Endothelial cell of umbilical vein (primary cell): ENCODE results near the gene EIF1AX.

Experiments used
- EZH2 ChIP-seq: IDR thresholded peaks from 2 replicates; pipeline ENCODE4 v1.6.1; 2012; ENCODE audit warnings: borderline replicate concordance, low read depth, mild to moderate bottlenecking, moderate library complexity, low read length, inconsistent platforms; ENCODE audit not compliant: severe bottlenecking
- MAX ChIP-seq: IDR thresholded peaks from 2 replicates; pipeline ENCODE4 v1.6.1; 2011; ENCODE audit not compliant: insufficient read depth, insufficient read length
- POLR2AphosphoS5 ChIP-seq: IDR thresholded peaks from 2 replicates; pipeline ENCODE4 v1.6.1; 2012; ENCODE audit warnings: low read depth, mild to moderate bottlenecking, control low read depth, low read length, moderate library complexity; ENCODE audit not compliant: insufficient read depth
- TF ChIP-seq, protein P1 (sequence below), 2 donors: IDR thresholded peaks; 1 replicate in 1 of 2; 2 replicates in 1 of 2; pipeline ENCODE4 v1.5.1; 2011; ENCODE audit warnings: low read length in 2 of 2, mild to moderate bottlenecking in 2 of 2, moderate library complexity in 2 of 2, control low read depth in 1 of 2, inconsistent platforms in 1 of 2, low read depth in 1 of 2; ENCODE audit not compliant: insufficient read depth in 1 of 2; ENCODE audit errors: extremely low read depth in 1 of 2

DNA sequence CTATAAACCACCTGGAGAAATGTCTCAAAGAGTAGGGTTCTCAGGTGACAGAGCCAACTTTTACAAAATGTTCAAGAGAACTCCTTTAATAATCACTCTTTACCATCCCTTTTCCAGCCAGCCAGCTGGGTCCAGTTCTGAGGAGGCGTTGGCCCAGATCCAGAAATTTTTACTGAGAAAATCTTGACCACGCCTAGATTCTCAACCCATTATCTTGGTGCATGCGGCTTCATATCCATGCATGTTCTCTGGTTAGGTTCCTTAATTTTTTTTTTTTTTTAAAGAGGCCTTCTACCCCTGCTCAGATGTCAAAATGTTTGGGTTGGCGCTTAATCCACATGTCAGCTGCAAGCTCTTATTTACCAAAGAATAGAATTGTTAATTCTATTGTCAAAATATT lies 13.0 kb downstream of the EIF1AX start:
- TF ChIP-seq, protein P1, sequence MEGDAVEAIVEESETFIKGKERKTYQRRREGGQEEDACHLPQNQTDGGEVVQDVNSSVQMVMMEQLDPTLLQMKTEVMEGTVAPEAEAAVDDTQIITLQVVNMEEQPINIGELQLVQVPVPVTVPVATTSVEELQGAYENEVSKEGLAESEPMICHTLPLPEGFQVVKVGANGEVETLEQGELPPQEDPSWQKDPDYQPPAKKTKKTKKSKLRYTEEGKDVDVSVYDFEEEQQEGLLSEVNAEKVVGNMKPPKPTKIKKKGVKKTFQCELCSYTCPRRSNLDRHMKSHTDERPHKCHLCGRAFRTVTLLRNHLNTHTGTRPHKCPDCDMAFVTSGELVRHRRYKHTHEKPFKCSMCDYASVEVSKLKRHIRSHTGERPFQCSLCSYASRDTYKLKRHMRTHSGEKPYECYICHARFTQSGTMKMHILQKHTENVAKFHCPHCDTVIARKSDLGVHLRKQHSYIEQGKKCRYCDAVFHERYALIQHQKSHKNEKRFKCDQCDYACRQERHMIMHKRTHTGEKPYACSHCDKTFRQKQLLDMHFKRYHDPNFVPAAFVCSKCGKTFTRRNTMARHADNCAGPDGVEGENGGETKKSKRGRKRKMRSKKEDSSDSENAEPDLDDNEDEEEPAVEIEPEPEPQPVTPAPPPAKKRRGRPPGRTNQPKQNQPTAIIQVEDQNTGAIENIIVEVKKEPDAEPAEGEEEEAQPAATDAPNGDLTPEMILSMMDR (IDR thresholded peaks at IDR 0.05; ENCODE audit: extremely low read depth in 1 of 2, insufficient read depth in 1 of 2, low read depth in 1 of 2, low read length in 2 of 2) = no peak
- TF ChIP-seq EZH2 = no peak
- TF ChIP-seq POLR2AphosphoS5 = no peak
- TF ChIP-seq MAX = no peak
